H9 (cell line): ENCODE measurements around the gene RIPK1. TPM values are rescaled to one million over a fixed set of nuclear protein-coding genes. Genes with fewer than 3 reads are reported as not detected.

Experiments
- DNase-seq: peaks from one replicate; pipeline ENCODE4 v3.0.0-alpha.2; 2017
- H2AFZ ChIP-seq: one replicate; pipeline ENCODE4 v1.6.1; 2013; ENCODE audit warnings: mild to moderate bottlenecking, low read length, control low read depth, moderate library complexity
- H2AK5ac ChIP-seq: 2 replicates; pipeline ENCODE4 v1.6.1; 2013; ENCODE audit warnings: low read length, control low read depth, mixed read lengths; ENCODE audit not compliant: insufficient read length
- H2BK120ac ChIP-seq: one replicate; pipeline ENCODE4 v1.6.1; 2013; ENCODE audit warnings: low read depth, mild to moderate bottlenecking, low read length, control low read depth, inconsistent platforms; ENCODE audit not compliant: poor library complexity, severe bottlenecking
- H2BK12ac ChIP-seq: 2 replicates; pipeline ENCODE4 v1.6.1; 2013; ENCODE audit warnings: low read length, control low read depth, mixed read lengths, low read depth; ENCODE audit not compliant: insufficient read length
- H2BK15ac ChIP-seq: 2 replicates; pipeline ENCODE4 v1.6.1; 2013; ENCODE audit warnings: low read depth, low read length, control low read depth
- H2BK20ac ChIP-seq: one replicate; pipeline ENCODE4 v1.6.1; 2013; ENCODE audit warnings: low read depth, mild to moderate bottlenecking, low read length, control low read depth, inconsistent platforms; ENCODE audit not compliant: poor library complexity, severe bottlenecking
- H2BK5ac ChIP-seq: 2 replicates; pipeline ENCODE4 v1.6.1; 2013; ENCODE audit warnings: low read length, control low read depth, mixed read lengths; ENCODE audit not compliant: insufficient read length
- H3K14ac ChIP-seq: 2 replicates; pipeline ENCODE4 v1.6.1; 2013; ENCODE audit warnings: low read length, control low read depth; ENCODE audit not compliant: insufficient read depth
- H3K18ac ChIP-seq: 2 replicates; pipeline ENCODE4 v1.6.1; 2013; ENCODE audit warnings: low read depth, mild to moderate bottlenecking, mixed read lengths, low read length, control low read depth; ENCODE audit not compliant: insufficient read length
- H3K23ac ChIP-seq: 2 replicates; pipeline ENCODE4 v1.6.1; 2013; ENCODE audit warnings: low read length, control low read depth, mixed read lengths, low read depth; ENCODE audit not compliant: insufficient read length
- H3K23me2 ChIP-seq: 2 replicates; pipeline ENCODE4 v1.6.1; 2013; ENCODE audit warnings: low read depth, mild to moderate bottlenecking, mixed read lengths, low read length, control low read depth; ENCODE audit not compliant: insufficient read length, poor library complexity, severe bottlenecking
- H3K27ac ChIP-seq: 2 replicates; pipeline ENCODE4 v1.5.1; 2013; ENCODE audit warnings: low read length, control low read depth, mixed read lengths, low read depth; ENCODE audit not compliant: insufficient read length
- H3K27me3 ChIP-seq: 2 replicates; pipeline ENCODE4 v1.6.1; 2013; ENCODE audit warnings: low read length, control low read depth, inconsistent platforms; ENCODE audit not compliant: insufficient read depth
- H3K4ac ChIP-seq: 2 replicates; pipeline ENCODE4 v1.6.1; 2013; ENCODE audit warnings: low read depth, mild to moderate bottlenecking, control low read depth, inconsistent platforms, low read length, moderate library complexity
- H3K4me1 ChIP-seq: 2 replicates; pipeline ENCODE4 v1.6.1; 2013; ENCODE audit warnings: low read length, control low read depth, inconsistent platforms; ENCODE audit not compliant: insufficient read depth
- H3K4me2 ChIP-seq: 2 replicates; pipeline ENCODE4 v1.6.1; 2013; ENCODE audit warnings: low read length, control low read depth, mixed read lengths; ENCODE audit not compliant: insufficient read length, insufficient read depth
- H3K56ac ChIP-seq: 2 replicates; pipeline ENCODE4 v1.6.1; 2013; ENCODE audit warnings: low read depth, mild to moderate bottlenecking, mixed read lengths, low read length, control low read depth; ENCODE audit not compliant: insufficient read length
- H3K79me1 ChIP-seq: 2 replicates; pipeline ENCODE4 v1.6.1; 2013; ENCODE audit warnings: low read depth, mild to moderate bottlenecking, moderate library complexity, low read length, control low read depth, inconsistent platforms; ENCODE audit not compliant: insufficient read depth, poor library complexity, severe bottlenecking
- H3K79me2 ChIP-seq: 2 replicates; pipeline ENCODE4 v1.6.1; 2013; ENCODE audit warnings: low read length, control low read depth, inconsistent platforms; ENCODE audit not compliant: insufficient read depth
- H3K9ac ChIP-seq: 2 replicates; pipeline ENCODE4 v1.6.1; 2013; ENCODE audit warnings: low read length, control low read depth, mixed read lengths; ENCODE audit not compliant: insufficient read length; ENCODE audit errors: extremely low read depth
- H3K9me3 ChIP-seq: one replicate; pipeline ENCODE4 v1.6.1; 2013; ENCODE audit warnings: low read depth, low read length, inconsistent platforms; ENCODE audit not compliant: control insufficient read depth
- H3T11ph ChIP-seq: one replicate; pipeline ENCODE4 v1.6.1; 2013; ENCODE audit warnings: mild to moderate bottlenecking, low read length, control low read depth, inconsistent platforms
- H4K20me1 ChIP-seq: one replicate; pipeline ENCODE4 v1.6.1; 2013; ENCODE audit not compliant: control insufficient read depth, insufficient read length, insufficient read depth
- H4K5ac ChIP-seq: 2 replicates; pipeline ENCODE4 v1.6.1; 2013; ENCODE audit warnings: low read depth, mild to moderate bottlenecking, mixed read lengths, low read length, control low read depth; ENCODE audit not compliant: insufficient read length
- H4K8ac ChIP-seq: replicated peaks from 2 replicates; pipeline ENCODE4 v1.6.1; 2013; ENCODE audit warnings: low read length, control low read depth, mixed read lengths, low read depth; ENCODE audit not compliant: insufficient read length
- H4K91ac ChIP-seq: 2 replicates; pipeline ENCODE4 v1.6.1; 2013; ENCODE audit warnings: low read depth, mild to moderate bottlenecking, moderate library complexity, mixed read lengths, low read length, control low read depth; ENCODE audit not compliant: insufficient read length
- H3K27ac Mint-ChIP-seq, 3 experiments: 2 replicates in 2 of 3; 3 replicates in 1 of 3; pipeline ENCODE4 v1.8.0; 2020 to 2021; ENCODE audit warnings: mixed read lengths in 3 of 3, mild to moderate bottlenecking in 1 of 3, moderate library complexity in 1 of 3
- H3K27me3 Mint-ChIP-seq: 2 replicates; pipeline ENCODE4 v1.8.0; 2021; ENCODE audit warnings: low read depth, mild to moderate bottlenecking, moderate library complexity, mixed read lengths
- H3K36me3 Mint-ChIP-seq, 3 experiments: 2 replicates in 2 of 3; 3 replicates in 1 of 3; pipeline ENCODE4 v1.8.0; 2020 to 2021; ENCODE audit warnings: low read depth in 3 of 3, mixed read lengths in 3 of 3; ENCODE audit not compliant: insufficient read depth in 1 of 3
- H3K4me1 Mint-ChIP-seq, 2 experiments: 2 replicates each; pipeline ENCODE4 v1.8.0; 2020; ENCODE audit warnings: mixed read lengths in 2 of 2
- H3K4me3 Mint-ChIP-seq, 2 experiments: 2 replicates in 1 of 2; 3 replicates in 1 of 2; pipeline ENCODE4 v1.8.0; 2020 to 2021; ENCODE audit warnings: mild to moderate bottlenecking in 2 of 2, mixed read lengths in 2 of 2, moderate library complexity in 1 of 2
- H3K9me3 Mint-ChIP-seq, 2 experiments: 2 replicates in 1 of 2; 3 replicates in 1 of 2; pipeline ENCODE4 v1.8.0; 2020; ENCODE audit warnings: mild to moderate bottlenecking in 2 of 2, mixed read lengths in 2 of 2, moderate library complexity in 1 of 2
- CTCF ChIP-seq: fragments of 200-600 bp; sonication (generic); conservative IDR thresholded peaks from 3 replicates; pipeline ENCODE4 v1.8.0; 2021; ENCODE audit warnings: antibody characterized with exemption, mild to moderate bottlenecking
- WGBS: extraction: QIAGEN DNeasy Blood & Tissue Kit; methylation state at CpG from one replicate; pipeline ENCODE4 v1.1.7; 2013; ENCODE audit warnings: missing lambda C conversion rate, low lambda C conversion rate, mixed read lengths; ENCODE audit not compliant: insufficient read length; ENCODE audit errors: extremely low coverage; 5-methylcytosine and 5-hydroxymethylcytosine counted together
- total RNA-seq: library from RNA; stranded (reverse); gene quantifications from 2 replicates; pipeline ENCODE4 v1.2.1, GENCODE V29; 2021

Gene RIPK1
- total RNA-seq, 1 experiment from 2014 or later, result 24.6 TPM

GRCh38 chr6:3125815-3126214 lies 57.5 kb downstream of the RIPK1 start:
- no peak for DNase-seq
- no CpG with 5 or more reads among the region's 2 CpGs for WGBS
- Histone ChIP-seq H2AK5ac (no peak overlapping the region), H3T11ph (no peak overlapping the region), H2AFZ (no peak overlapping the region), H2BK20ac (no peak overlapping the region), H3K4me2 (no peak overlapping the region), H4K20me1 (no peaks in the 10 kb centered on the region), H2BK12ac (no peak overlapping the region), H4K5ac (no peak overlapping the region), H3K56ac (no peak overlapping the region), H2BK5ac (no peak overlapping the region), H3K23ac (no peak overlapping the region), H2BK15ac (no peak overlapping the region), H3K27ac (no peak overlapping the region), H3K23me2 (no peaks in the 10 kb centered on the region), H3K79me2 (no peaks in the 10 kb centered on the region), H3K79me1 (no peaks in the 10 kb centered on the region), H3K9me3 (no peaks in the 10 kb centered on the region), H3K27me3 (no peaks in the 10 kb centered on the region), H3K14ac (no peak overlapping the region), H3K4ac (no peak overlapping the region), H3K18ac (no peak overlapping the region), H4K91ac (no peak overlapping the region), H3K4me1 (no peaks in the 10 kb centered on the region), H4K8ac (no peak overlapping the region), H2BK120ac (no peak overlapping the region), H3K9ac (no peak overlapping the region)
- Mint-ChIP-seq H3K9me3 (no peaks in the 10 kb centered on the region), H3K4me1 (peaks cover 0 to 4% of the 10 kb centered on the region in 2 experiments; a peak in 3 of 4 replicates), H3K36me3 (peaks cover 14 to 50% (median 32%) of the 10 kb centered on the region in 3 experiments), H3K27ac (peak overlapping the region in 1 of 3 experiments; percentile 51; a peak in 1 of 7 replicates), H3K27me3 (no peaks in the 10 kb centered on the region), H3K4me3 (no peak overlapping the region)
- no peak for TF ChIP-seq CTCF
